HG03139 (cell line): ENCODE data around the gene RGS7.
"Not testable (repeated sequence)": the region's sequence is repeated elsewhere in the genome, so short reads cannot be mapped to it uniquely, and the experiment has no call there.

Source experiments
- ATAC-seq: cut with Tn5 transposase; IDR thresholded peaks from one replicate; pipeline ENCODE4 v1.9.1; 2021; ENCODE audit not compliant: unreplicated experiment

The RGS7 gene

GRCh38 chr1:240936911-240937668 lies 419.9 kb downstream of the RGS7 start:
- ATAC-seq, result no peak

- no peak for ATAC-seq
Observed at GRCh38 chr1:240935920-240936319, 421.1 kb downstream of the RGS7 start.

- ATAC-seq, result no peak
Observed at GRCh38 chr1:240931031-240931430, 426.0 kb downstream of the RGS7 start.

GRCh38 chr1:240928265-240928664 lies 428.7 kb downstream of the RGS7 start:
- ATAC-seq, result no peak

GRCh38 chr1:240927821-240928220 lies 429.2 kb downstream of the RGS7 start:
- ATAC-seq, result no peak

- no peak for ATAC-seq
Observed at GRCh38 chr1:240925273-240925672, 431.7 kb downstream of the RGS7 start.

- ATAC-seq, result no peak
Observed at GRCh38 chr1:240917976-240918375, 439.0 kb downstream of the RGS7 start.

- ATAC-seq, result no peak
Observed at GRCh38 chr1:240914506-240914905, 442.5 kb downstream of the RGS7 start.

- no peak for ATAC-seq
Observed at GRCh38 chr1:240912821-240913220, 444.2 kb downstream of the RGS7 start.

- ATAC-seq, result peak; percentile 66
Observed at GRCh38 chr1:240909701-240910457, 447.1 kb downstream of the RGS7 start.

- ATAC-seq, result no peak
Observed at GRCh38 chr1:240906477-240906876, 450.5 kb downstream of the RGS7 start.

- ATAC-seq, result no peak
Observed at GRCh38 chr1:240905225-240905765, 451.7 kb downstream of the RGS7 start.

GRCh38 chr1:240895424-240895823 lies 461.6 kb downstream of the RGS7 start:
- ATAC-seq, result not testable (repeated sequence)

- no peak for ATAC-seq
Observed at GRCh38 chr1:240888787-240889048, 468.3 kb downstream of the RGS7 start.

- ATAC-seq, result peak; percentile 68
Observed at GRCh38 chr1:240888039-240888786, 468.8 kb downstream of the RGS7 start.

GRCh38 chr1:240883490-240883889 lies 473.5 kb downstream of the RGS7 start:
- no peak for ATAC-seq

- ATAC-seq, result not testable (repeated sequence)
Observed at GRCh38 chr1:240882656-240883308, 474.2 kb downstream of the RGS7 start.

GRCh38 chr1:240878631-240879030 lies 478.4 kb downstream of the RGS7 start:
- no peak for ATAC-seq

- no peak for ATAC-seq
Observed at GRCh38 chr1:240877605-240878004, 479.4 kb downstream of the RGS7 start.

GRCh38 chr1:240876071-240876470 lies 480.9 kb downstream of the RGS7 start:
- no peak for ATAC-seq

GRCh38 chr1:240869071-240869470 lies 487.9 kb downstream of the RGS7 start:
- no peak for ATAC-seq
